ENCODE data around the gene CDA.

DNA sequence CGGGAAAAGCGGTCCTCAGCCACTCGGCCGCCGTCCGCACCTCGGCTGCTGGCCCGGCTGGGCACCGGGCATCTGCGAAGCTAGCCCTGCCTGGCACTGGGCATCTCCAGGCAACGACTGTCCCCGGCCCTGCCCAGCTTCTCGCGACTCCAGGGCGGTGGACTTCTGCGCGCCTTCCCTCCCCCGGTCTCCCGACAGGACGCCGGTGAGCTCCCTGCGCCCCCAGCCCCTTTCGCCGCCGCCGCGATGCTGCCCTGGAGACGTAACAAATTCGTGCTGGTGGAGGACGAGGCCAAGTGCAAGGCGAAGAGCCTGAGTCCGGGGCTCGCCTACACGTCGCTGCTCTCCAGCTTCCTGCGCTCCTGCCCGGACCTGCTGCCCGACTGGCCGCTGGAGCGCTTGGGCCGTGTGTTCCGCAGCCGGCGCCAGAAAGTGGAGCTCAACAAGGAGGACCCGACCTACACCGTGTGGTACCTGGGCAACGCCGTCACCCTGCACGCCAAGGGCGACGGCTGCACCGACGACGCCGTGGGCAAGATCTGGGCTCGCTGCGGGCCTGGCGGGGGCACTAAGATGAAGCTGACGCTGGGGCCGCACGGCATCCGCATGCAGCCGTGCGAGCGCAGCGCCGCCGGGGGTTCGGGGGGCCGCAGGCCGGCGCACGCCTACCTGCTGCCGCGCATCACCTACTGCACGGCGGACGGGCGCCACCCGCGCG lies 36.0 kb upstream of the CDA start:
- TF ChIP-seq, protein P1, sequence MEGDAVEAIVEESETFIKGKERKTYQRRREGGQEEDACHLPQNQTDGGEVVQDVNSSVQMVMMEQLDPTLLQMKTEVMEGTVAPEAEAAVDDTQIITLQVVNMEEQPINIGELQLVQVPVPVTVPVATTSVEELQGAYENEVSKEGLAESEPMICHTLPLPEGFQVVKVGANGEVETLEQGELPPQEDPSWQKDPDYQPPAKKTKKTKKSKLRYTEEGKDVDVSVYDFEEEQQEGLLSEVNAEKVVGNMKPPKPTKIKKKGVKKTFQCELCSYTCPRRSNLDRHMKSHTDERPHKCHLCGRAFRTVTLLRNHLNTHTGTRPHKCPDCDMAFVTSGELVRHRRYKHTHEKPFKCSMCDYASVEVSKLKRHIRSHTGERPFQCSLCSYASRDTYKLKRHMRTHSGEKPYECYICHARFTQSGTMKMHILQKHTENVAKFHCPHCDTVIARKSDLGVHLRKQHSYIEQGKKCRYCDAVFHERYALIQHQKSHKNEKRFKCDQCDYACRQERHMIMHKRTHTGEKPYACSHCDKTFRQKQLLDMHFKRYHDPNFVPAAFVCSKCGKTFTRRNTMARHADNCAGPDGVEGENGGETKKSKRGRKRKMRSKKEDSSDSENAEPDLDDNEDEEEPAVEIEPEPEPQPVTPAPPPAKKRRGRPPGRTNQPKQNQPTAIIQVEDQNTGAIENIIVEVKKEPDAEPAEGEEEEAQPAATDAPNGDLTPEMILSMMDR (IDR thresholded peaks at IDR 0.05): no peak
- no peak for TF ChIP-seq POLR2A (IDR thresholded peaks at IDR 0.05)
